DND-41 (cell line): Measurements from ENCODE around the gene TFF3.

ENCODE experiments used
- CTCF ChIP-seq: IDR thresholded peaks from 2 replicates; pipeline ENCODE4 v1.5.1; 2012; ENCODE audit warnings: borderline replicate concordance, low read length, moderate library complexity, mild to moderate bottlenecking; ENCODE audit not compliant: poor library complexity, severe bottlenecking; ENCODE audit errors: extremely low read depth
- EZH2 ChIP-seq: IDR thresholded peaks from 3 replicates; pipeline ENCODE4 v1.6.1; 2012; ENCODE audit warnings: borderline replicate concordance, low read depth, mild to moderate bottlenecking, moderate library complexity, low read length, inconsistent platforms; ENCODE audit not compliant: severe bottlenecking

DNA sequence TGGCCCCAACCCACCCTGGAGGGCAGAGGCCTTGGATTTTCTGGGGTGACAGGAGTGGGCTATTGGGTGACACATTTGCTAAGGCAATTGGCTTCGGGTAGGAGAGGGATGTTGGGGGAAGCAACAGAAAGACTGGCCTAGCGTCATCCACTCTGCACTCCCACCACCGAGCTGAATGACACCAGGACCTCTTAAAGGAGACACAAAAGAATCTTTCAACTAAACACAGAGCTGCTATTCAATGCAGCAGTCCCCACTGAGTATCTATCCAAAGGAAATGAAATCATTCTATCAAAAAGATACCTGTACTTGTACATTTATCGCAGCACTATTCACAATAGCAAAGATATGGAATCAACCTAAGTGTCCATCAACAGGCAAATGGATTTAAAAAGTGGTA, 29.4 kb upstream of the TFF3 start:
- TF ChIP-seq CTCF: no peak
- no peak for TF ChIP-seq EZH2
